ENCODE data around the gene ZNF426. TPM values are rescaled to one million over a fixed set of nuclear protein-coding genes. Genes with fewer than 3 reads are reported as not detected.

Gene ZNF426
- total and polyA plus RNA-seq, 2 of the 13 experiments (the other 11 are each of a cell fraction or from before 2014, with no cell fraction given): 3.8 to 14.9 TPM

GRCh38 chr19:9584073-9584833 lies 45.8 kb upstream of the ZNF426 start, which contains the start of gene ZNF121 (continued):
- TF ChIP-seq ZNF574 (CRISPR knock-in tag; IDR thresholded peaks at IDR 0.05) (peak; percentile 86), TOE1 (CRISPR knock-in tag; IDR thresholded peaks at IDR 0.05) (no peak), CEBPB (IDR thresholded peaks at IDR 0.05; ENCODE audit: borderline replicate concordance, low read depth, low read length) (no peak), AHR (CRISPR knock-in tag; IDR thresholded peaks at IDR 0.05) (peak; percentile 34; the same call in 1 of the 2 replicates), SP140L (CRISPR knock-in tag; IDR thresholded peaks at IDR 0.05; ENCODE audit: borderline replicate concordance) (no peak), ZNF883 (CRISPR knock-in tag; IDR thresholded peaks at IDR 0.05; ENCODE audit: not compliant biosample characterization) (peak; percentile 32), HNRNPLL (IDR thresholded peaks at IDR 0.05; ENCODE audit: low read depth, low read length, poor library complexity, severe bottlenecking) (peak; percentile 66), ZNF143 (CRISPR knock-in tag; IDR thresholded peaks at IDR 0.05) (no peak), ZNF678 (CRISPR knock-in tag; IDR thresholded peaks at IDR 0.05) (no peak), NFE2L2 (IDR thresholded peaks at IDR 0.05; ENCODE audit: low read length) (no peak), HMG20B (CRISPR knock-in tag; conservative IDR thresholded peaks at IDR 0.05) (no peak), TP53 (CRISPR knock-in tag; conservative IDR thresholded peaks at IDR 0.05) (peak; percentile 92), ZNF225 (CRISPR knock-in tag; IDR thresholded peaks at IDR 0.05) (peak; percentile 88; the same call in 1 of the 2 replicates), BORCS8-MEF2B (CRISPR knock-in tag; IDR thresholded peaks at IDR 0.05) (peak; percentile 89), ZKSCAN8 (CRISPR knock-in tag; IDR thresholded peaks at IDR 0.05; ENCODE audit: borderline replicate concordance) (no peak), ZNF407 (CRISPR knock-in tag; IDR thresholded peaks at IDR 0.05; ENCODE audit: not compliant biosample characterization) (peak; percentile 30), SP4 (CRISPR knock-in tag; IDR thresholded peaks at IDR 0.05) (peak; percentile 26; the same call in 1 of the 2 replicates), HOXA9 (CRISPR knock-in tag; IDR thresholded peaks at IDR 0.05; ENCODE audit: borderline replicate concordance) (no peak), ZNF326 (CRISPR knock-in tag; IDR thresholded peaks at IDR 0.05; ENCODE audit: borderline replicate concordance) (no peak)
